ENCODE data around the gene PTPRCAP. TPM values are rescaled to one million over a fixed set of nuclear protein-coding genes. Genes with fewer than 3 reads are reported as not detected.

The PTPRCAP gene
- total and polyA plus RNA-seq, 9 of the 15 experiments (the other 6 are each of a cell fraction or from before 2014, with no cell fraction given), result 0.22 to 2.0 (median 1.1) TPM; not detected in 4

- TF ChIP-seq ZNF280A (IDR thresholded peaks at IDR 0.05; ENCODE audit: low read depth, partially characterized antibody) (no peak), MLLT1 (IDR thresholded peaks at IDR 0.05) (peak; percentile 54 to 90; a peak in 1 of 4 replicates), MECOM (CRISPR knock-in tag; IDR thresholded peaks at IDR 0.05) (no peak), CBFA2T2 (conservative IDR thresholded peaks at IDR 0.05) (no peak), NCOA2 (IDR thresholded peaks at IDR 0.05; ENCODE audit: partially characterized antibody in 2 of 2) (no peak), RBM14 (IDR thresholded peaks at IDR 0.05; ENCODE audit: borderline replicate concordance, insufficient read depth, low read depth, low read length) (no peak), RCOR1 (IDR thresholded peaks at IDR 0.05; ENCODE audit: borderline replicate concordance in 1 of 2, low read depth in 2 of 2, low read length in 2 of 2) (no peak; a peak in 1 of 4 replicates), DACH1 (IDR thresholded peaks at IDR 0.05; ENCODE audit: partially characterized antibody) (peak; percentile 16), EHMT2 (IDR thresholded peaks at IDR 0.05) (no peak), TRIM28 (IDR thresholded peaks at IDR 0.05) (no peak), FUS (optimal IDR thresholded peaks at IDR 0.05; ENCODE audit: low read depth, low read length) (no peak), ZNF133 (CRISPR knock-in tag; IDR thresholded peaks at IDR 0.05) (no peak), IFI16 (CRISPR knock-in tag; IDR thresholded peaks at IDR 0.05) (no peak), LARP7 (IDR thresholded peaks at IDR 0.05) (no peak), SIRT6 (IDR thresholded peaks at IDR 0.05; ENCODE audit: low read depth, low read length) (no peak), HOMEZ (CRISPR knock-in tag; IDR thresholded peaks at IDR 0.05) (no peak), BRD4 (IDR thresholded peaks at IDR 0.05) (no peak), SRSF3 (IDR thresholded peaks at IDR 0.05; ENCODE audit: insufficient read depth, low read length) (no peak), MCM5 (IDR thresholded peaks at IDR 0.05; ENCODE audit: low read depth) (no peak), ATF1 (CRISPR knock-in tag; IDR thresholded peaks at IDR 0.05) (peak; percentile 98), ATF1 (tag; IDR thresholded peaks at IDR 0.05) (peak; percentile 100), ZNF217 (CRISPR knock-in tag; IDR thresholded peaks at IDR 0.05) (no peak), PHTF2 (CRISPR knock-in tag; IDR thresholded peaks at IDR 0.05) (no peak), WHSC1 (IDR thresholded peaks at IDR 0.05; ENCODE audit: low read length) (no peak), GTF2A2 (tag; IDR thresholded peaks at IDR 0.05) (no peak), MTA2 (IDR thresholded peaks at IDR 0.05; ENCODE audit: low read depth) (no peak), ZNF764 (CRISPR knock-in tag; IDR thresholded peaks at IDR 0.05; ENCODE audit: low read depth) (no peak), KLF10 (CRISPR knock-in tag; IDR thresholded peaks at IDR 0.05) (no peak)
Observed at GRCh38 chr11:67428052-67429001, 9.2 kb downstream of the PTPRCAP start, which contains the start of gene RPS6KB2 (continued).
